Activated CD4-positive, alpha-beta T cell treated with anti-CD3 and anti-CD28 coated beads for 36 hours (primary cell): Measurements from ENCODE around the gene MTOR. TPM values are rescaled to one million over a fixed set of nuclear protein-coding genes. Genes with fewer than 3 reads are reported as not detected.

ENCODE experiments used
- ATAC-seq: fragments of 200-7000 bp; cut with Tn5 transposase; one replicate; pipeline ENCODE4 v1.10.0; 2021; ENCODE audit warnings: mild to moderate bottlenecking, moderate library complexity
- CTCF ChIA-PET: fragments of 350-600 bp; sonication (Branson Sonifier 250); formaldehyde crosslinking; loops from one replicate; lab custom pipeline; 2021; ENCODE audit warnings: antibody characterized with exemption; lab: Charles Lee
- POLR2A ChIA-PET: fragments of 350-600 bp; sonication (Branson Sonifier 250); formaldehyde crosslinking; loops from one replicate; lab custom pipeline; 2021; ENCODE audit warnings: antibody characterized with exemption, inconsistent platforms; lab: Charles Lee
- DNase-seq: peaks from one replicate; pipeline ENCODE4 v3.0.0-alpha.2; 2020
- H3K27ac Mint-ChIP-seq: one replicate; pipeline ENCODE4 v1.8.0; 2021; ENCODE audit warnings: mixed read lengths
- H3K27me3 Mint-ChIP-seq: one replicate; pipeline ENCODE4 v1.8.0; 2021; ENCODE audit warnings: mixed read lengths
- H3K36me3 Mint-ChIP-seq: one replicate; pipeline ENCODE4 v1.8.0; 2021; ENCODE audit warnings: low read depth, mixed read lengths
- H3K4me1 Mint-ChIP-seq: one replicate; pipeline ENCODE4 v1.8.0; 2021; ENCODE audit warnings: mixed read lengths
- H3K4me3 Mint-ChIP-seq: one replicate; pipeline ENCODE4 v1.8.0; 2021; ENCODE audit warnings: mild to moderate bottlenecking, moderate library complexity, mixed read lengths
- H3K9me3 Mint-ChIP-seq: one replicate; pipeline ENCODE4 v1.8.0; 2021; ENCODE audit warnings: low read depth, mixed read lengths
- intact Hi-C, 2 experiments: fragments of 100-400 bp; cut with DNase I in 1 of 2; cut with micrococcal nuclease in 1 of 2; formaldehyde crosslinking; loops; one replicate each; pipeline versions ENCODE4 v1.14.2 to v1.15.1; 2022 to 2024; cut with DNase I, micrococcal nuclease
- total RNA-seq, 2 experiments: library from RNA; stranded (reverse); gene quantifications; one replicate each; pipeline ENCODE4 v1.2.3, GENCODE V29; 2021

Gene MTOR
- total RNA-seq, 2 experiments from 2014 or later = 32.3 to 36.3 TPM

DNA sequence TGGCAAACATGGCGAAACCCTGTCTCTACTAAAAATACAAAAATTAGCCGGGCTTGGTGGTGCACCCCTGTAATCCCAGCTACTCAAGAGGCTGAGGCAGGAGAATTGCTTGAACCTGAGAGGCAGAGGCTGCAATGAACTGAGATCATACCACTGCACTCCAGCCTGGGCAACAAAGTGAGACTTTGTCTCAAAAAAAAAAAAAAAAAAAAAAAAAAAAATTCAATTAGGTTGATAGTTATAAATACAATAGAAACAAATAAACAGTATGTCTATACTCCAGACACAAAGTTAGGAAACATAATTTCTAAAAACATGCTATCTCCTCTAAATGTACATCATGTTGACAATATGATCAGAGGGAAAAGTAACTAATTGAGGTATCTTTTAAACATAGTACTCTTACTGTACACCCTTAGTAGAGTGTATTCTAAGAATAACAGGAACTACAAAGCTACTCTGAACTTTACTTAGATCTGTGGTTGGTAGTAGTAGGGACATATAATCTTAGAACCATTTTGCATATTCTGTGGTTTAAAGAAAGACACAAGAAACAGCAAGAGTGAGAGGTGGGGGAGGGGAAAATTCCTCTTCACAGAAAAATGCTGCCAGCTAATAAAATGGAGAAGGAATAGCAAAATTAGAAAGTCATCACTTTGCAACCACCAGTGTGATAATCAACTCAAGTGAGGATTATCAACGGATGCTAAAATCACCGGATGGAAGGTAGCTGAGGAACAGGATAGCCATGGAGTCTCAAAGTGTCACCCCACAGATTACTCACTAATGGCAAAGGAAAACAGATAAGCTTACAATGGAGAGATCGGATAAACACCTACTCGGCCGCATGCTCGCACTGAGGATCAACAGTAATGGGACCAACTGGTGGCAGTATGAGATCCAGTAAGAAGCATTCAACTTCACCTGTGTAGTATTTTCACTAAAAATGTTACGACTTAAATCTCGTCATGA, 35.0 kb downstream of the MTOR start:
- Mint-ChIP-seq H3K9me3 (no peaks in the 10 kb centered on the region), H3K4me3 (no peak overlapping the region), H3K27ac (peak overlapping the region; percentile 49), H3K36me3 (peaks cover 43% of the 10 kb centered on the region), H3K4me1 (peaks cover 11% of the 10 kb centered on the region), H3K27me3 (no peaks in the 10 kb centered on the region)
- ChIA-PET CTCF (interaction anchor here (0.6 to 4.5 kb wide), 8 partner anchors 9 to 419 kb away, joined by 3 to 18 read pairs (median 4); no protein-coding TSS in a partner anchor), POLR2A (no interaction called here)
- ATAC-seq = no peak
- intact Hi-C loops = no loop called here
- DNase-seq = no peak

GRCh38 chr1:11216074-11216473, 46.3 kb downstream of the MTOR start:
- no peaks in the 10 kb centered on the region for H3K4me1 Mint-ChIP-seq
- DNase-seq = no peak
- no peak for ATAC-seq
- H3K9me3 Mint-ChIP-seq = no peaks in the 10 kb centered on the region
- H3K27me3 Mint-ChIP-seq = no peaks in the 10 kb centered on the region
- intact Hi-C loops = no loop called here
- CTCF ChIA-PET = interaction anchor here (1.7 to 2.0 kb wide), 2 partner anchors 25 to 178 kb away, joined by 6 read pairs; no protein-coding TSS in a partner anchor
- peaks cover 47% of the 10 kb centered on the region for H3K36me3 Mint-ChIP-seq
- H3K27ac Mint-ChIP-seq = no peak overlapping the region
- H3K4me3 Mint-ChIP-seq = no peak overlapping the region
- POLR2A ChIA-PET = no interaction called here

DNA sequence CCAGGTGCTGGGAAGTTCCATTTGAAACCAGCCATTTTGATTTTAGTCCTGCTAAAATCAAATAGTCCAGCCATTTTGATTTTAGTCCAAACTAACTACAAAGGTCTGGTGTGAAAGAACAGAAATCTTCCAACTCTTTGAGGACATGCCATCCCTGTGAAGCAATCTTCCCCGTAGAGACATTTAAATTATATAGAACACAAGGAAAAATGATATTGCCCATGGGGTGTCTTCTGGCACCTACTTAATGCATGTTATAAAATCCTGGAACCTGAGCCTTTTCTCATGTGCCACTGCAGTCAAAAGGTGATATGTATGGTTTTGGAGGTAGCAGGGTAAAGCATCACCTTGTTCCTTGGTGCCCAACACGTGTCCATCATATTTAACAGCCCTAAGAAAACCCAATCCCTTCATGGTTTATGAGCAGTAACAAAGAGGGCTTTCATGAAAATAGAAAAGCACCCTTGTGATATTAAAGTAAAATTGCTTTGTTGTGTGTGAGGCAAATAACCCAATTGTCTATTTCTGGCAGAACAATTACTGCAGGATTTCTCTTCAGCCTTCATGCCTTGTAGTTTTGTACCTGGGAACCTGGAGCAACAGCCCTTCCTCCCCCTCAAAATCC, 46.9 kb downstream of the MTOR start:
- DNase-seq (no peak), ATAC-seq (no peak)
- no peak overlapping the region for H3K4me3 Mint-ChIP-seq
- intact Hi-C loops = no loop called here
- H3K27ac Mint-ChIP-seq = no peak overlapping the region
- H3K36me3 Mint-ChIP-seq = peaks cover 52% of the 10 kb centered on the region
- CTCF ChIA-PET = interaction anchor here (2.0 kb wide), 1 partner anchor 26 kb away, joined by 6 read pairs; no protein-coding TSS in a partner anchor
- H3K4me1 Mint-ChIP-seq = no peaks in the 10 kb centered on the region
- POLR2A ChIA-PET = no interaction called here
- H3K9me3 Mint-ChIP-seq = no peaks in the 10 kb centered on the region
- no peaks in the 10 kb centered on the region for H3K27me3 Mint-ChIP-seq

DNA sequence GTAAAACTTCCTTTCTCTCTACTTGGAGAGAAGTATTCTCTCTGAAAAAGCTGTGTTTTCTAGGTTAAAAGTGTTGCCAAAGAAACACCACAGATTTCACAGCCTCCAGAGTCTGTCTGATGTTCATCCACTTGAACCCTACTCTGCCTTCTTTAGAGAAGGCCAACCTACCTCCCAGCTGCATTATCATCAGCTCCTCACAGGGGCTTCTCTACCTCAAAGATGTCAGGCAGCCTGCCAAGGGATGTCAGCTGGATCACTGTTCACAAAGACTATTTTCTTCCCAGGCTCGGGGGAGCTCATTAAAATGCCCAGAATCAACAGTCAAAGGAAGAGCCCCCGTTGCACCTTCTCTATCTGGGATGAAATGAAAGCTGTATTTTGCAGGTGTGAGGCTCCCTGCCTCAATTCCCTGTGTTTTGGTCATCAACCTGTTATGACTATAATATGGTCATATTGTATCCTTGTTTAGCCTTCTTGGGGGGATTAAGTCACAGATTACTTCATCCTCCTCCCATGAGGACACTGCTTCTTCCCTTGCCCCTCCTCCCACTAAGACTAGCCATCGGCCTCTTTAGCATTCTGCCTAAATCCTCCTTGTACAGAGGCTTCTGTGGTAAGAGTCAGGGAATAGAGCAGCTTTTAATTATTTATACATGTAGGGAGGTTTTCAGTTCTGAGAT, 47.5 kb downstream of the MTOR start:
- CTCF ChIA-PET = interaction anchor here (0.7 kb wide), 1 partner anchor 325 kb away, joined by 3 read pairs; no protein-coding TSS in a partner anchor
- Mint-ChIP-seq H3K4me1 (no peaks in the 10 kb centered on the region), H3K4me3 (no peak overlapping the region), H3K27me3 (no peaks in the 10 kb centered on the region), H3K9me3 (no peaks in the 10 kb centered on the region), H3K36me3 (peaks cover 52% of the 10 kb centered on the region), H3K27ac (no peak overlapping the region)
- ATAC-seq (no peak), DNase-seq (no peak)
- intact Hi-C loops = no loop called here
- POLR2A ChIA-PET = no interaction called here

- ATAC-seq = no peak
- Mint-ChIP-seq H3K27ac (no peak overlapping the region), H3K4me1 (no peaks in the 10 kb centered on the region), H3K27me3 (no peaks in the 10 kb centered on the region), H3K4me3 (no peak overlapping the region), H3K9me3 (no peaks in the 10 kb centered on the region), H3K36me3 (peaks cover 44% of the 10 kb centered on the region)
- intact Hi-C loops = no loop called here
- ChIA-PET CTCF (interaction anchor here (1.1 to 2.3 kb wide), 4 partner anchors 14 to 30 kb away, joined by 3 to 9 read pairs (median 5); no protein-coding TSS in a partner anchor), POLR2A (interaction anchor here (0.7 kb wide), 1 partner anchor 66 kb away, joined by 5 read pairs; no protein-coding TSS in a partner anchor)
- no peak for DNase-seq
These were observed 50.3 kb downstream of the MTOR start for GRCh38 chr1:11211925-11212587.

DNA sequence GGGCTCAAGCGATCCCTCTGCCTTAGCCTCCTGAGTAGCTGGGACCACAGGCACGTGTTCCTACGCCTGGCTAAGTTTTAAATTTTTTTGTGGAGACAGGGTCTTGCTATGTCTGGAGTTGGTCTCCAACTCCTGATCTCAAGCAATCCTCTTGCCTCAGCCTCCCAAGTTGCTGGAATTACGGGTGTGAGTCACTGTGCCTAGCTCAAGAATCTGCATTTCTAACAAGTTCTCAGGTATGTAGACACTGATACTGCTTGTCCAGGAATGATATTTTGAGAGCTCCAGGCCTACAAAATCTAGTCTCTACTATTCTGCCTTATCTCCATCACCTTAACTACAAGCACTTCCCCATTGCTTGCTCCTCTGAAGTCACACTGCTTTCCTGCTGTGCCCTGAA, 50.9 kb downstream of the MTOR start:
- Mint-ChIP-seq H3K36me3 (peaks cover 41% of the 10 kb centered on the region), H3K9me3 (no peaks in the 10 kb centered on the region), H3K27ac (no peak overlapping the region), H3K4me3 (no peak overlapping the region), H3K4me1 (no peaks in the 10 kb centered on the region), H3K27me3 (no peaks in the 10 kb centered on the region)
- ATAC-seq = no peak
- CTCF ChIA-PET = interaction anchor here (1.2 to 2.3 kb wide), 3 partner anchors 15 to 31 kb away, joined by 4 to 9 read pairs (median 6); no protein-coding TSS in a partner anchor
- DNase-seq = no peak
- intact Hi-C loops = no loop called here
- POLR2A ChIA-PET = no interaction called here

DNA sequence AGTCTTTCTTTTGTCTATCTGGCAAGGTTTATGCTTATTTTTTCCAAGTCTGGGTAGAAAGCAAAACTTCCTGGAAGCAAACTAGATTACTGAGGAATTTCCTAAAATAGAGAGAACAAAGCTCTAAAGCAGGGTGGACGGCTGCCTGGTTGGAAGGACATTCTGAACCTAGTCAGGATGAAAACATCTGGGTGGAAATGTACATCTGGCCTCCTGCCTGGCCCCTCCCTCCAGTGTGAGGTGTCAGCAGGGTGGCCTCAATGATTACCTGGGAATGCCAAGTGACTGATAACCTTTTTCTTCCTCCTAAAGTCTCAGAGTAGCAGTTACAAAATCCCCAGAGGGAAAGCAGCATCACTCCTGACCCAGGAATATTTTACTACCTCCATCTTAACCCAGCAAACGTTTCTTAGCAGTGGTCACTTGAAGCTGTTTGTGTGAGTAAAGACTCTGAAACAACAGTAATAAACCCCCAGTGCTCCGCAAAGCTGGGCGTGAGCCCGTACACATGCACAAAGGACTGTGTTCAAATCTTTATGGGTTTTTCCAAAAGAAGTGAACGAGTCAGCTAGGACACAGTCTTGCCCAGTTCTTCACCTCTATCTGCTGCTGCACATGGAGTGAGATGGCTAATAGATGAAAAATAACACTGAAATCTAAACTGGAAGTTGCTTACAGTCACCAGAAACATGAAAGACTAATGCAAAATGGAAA, 54.3 kb downstream of the MTOR start:
- H3K4me1 Mint-ChIP-seq = no peaks in the 10 kb centered on the region
- no peaks in the 10 kb centered on the region for H3K27me3 Mint-ChIP-seq
- ChIA-PET POLR2A (interaction anchor here (0.7 kb wide), 1 partner anchor 130 kb away, joined by 4 read pairs; no protein-coding TSS in a partner anchor), CTCF (interaction anchor here (0.7 to 1.3 kb wide), 4 partner anchors 13 to 170 kb away, joined by 3 to 5 read pairs (median 3); no protein-coding TSS in a partner anchor)
- intact Hi-C loops = no loop called here
- H3K27ac Mint-ChIP-seq = no peak overlapping the region
- DNase-seq (no peak), ATAC-seq (no peak)
- no peaks in the 10 kb centered on the region for H3K9me3 Mint-ChIP-seq
- no peak overlapping the region for H3K4me3 Mint-ChIP-seq
- peaks cover 39% of the 10 kb centered on the region for H3K36me3 Mint-ChIP-seq

DNA sequence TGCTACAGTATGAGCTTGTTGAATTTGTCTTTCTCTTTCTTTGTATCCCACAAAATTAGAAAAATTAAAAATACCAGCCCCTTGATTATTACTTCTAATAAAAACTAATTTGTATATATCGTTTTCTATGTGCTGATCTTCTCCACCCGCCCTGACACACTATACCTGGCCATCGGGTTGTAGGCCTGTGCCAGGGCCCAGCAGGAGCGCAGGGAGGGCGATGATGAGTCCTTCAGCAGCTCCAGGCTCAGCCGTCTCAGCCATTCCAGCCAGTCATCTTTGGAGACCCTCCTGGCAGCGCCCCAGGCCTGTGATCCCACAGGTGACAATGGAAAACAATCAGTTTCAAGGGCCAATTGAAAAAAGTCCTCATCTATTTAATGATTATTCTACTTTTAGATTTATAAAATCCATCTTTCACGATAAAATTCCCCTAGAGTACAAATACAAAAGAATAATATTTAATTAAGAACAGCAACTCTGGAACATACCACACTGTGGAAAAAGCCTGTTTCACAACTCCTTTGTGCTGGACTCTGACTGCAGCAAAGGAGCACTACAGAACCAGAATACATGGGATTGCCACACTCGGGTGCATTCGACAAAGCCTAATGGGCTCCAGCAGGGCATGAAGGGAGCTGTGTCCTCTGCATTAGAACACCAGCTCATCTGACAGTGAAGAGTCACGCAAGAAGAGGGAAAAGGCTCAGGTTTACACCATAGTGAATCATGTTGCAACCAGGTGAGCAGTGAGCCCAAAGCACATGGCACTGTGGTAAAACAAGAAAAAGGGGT, 57.8 kb downstream of the MTOR start:
- no peaks in the 10 kb centered on the region for H3K4me1 Mint-ChIP-seq
- no peak overlapping the region for H3K4me3 Mint-ChIP-seq
- no peaks in the 10 kb centered on the region for H3K9me3 Mint-ChIP-seq
- no peak for DNase-seq
- no peaks in the 10 kb centered on the region for H3K27me3 Mint-ChIP-seq
- ATAC-seq = no peak
- POLR2A ChIA-PET = interaction anchor here (0.6 kb wide), 1 partner anchor 389 kb away, joined by 4 read pairs; no protein-coding TSS in a partner anchor
- peaks cover 28% of the 10 kb centered on the region for H3K36me3 Mint-ChIP-seq
- intact Hi-C loops = no loop called here
- CTCF ChIA-PET = interaction anchor here (0.7 kb wide), 1 partner anchor 167 kb away, joined by 3 read pairs; no protein-coding TSS in a partner anchor
- H3K27ac Mint-ChIP-seq = no peak overlapping the region

DNA sequence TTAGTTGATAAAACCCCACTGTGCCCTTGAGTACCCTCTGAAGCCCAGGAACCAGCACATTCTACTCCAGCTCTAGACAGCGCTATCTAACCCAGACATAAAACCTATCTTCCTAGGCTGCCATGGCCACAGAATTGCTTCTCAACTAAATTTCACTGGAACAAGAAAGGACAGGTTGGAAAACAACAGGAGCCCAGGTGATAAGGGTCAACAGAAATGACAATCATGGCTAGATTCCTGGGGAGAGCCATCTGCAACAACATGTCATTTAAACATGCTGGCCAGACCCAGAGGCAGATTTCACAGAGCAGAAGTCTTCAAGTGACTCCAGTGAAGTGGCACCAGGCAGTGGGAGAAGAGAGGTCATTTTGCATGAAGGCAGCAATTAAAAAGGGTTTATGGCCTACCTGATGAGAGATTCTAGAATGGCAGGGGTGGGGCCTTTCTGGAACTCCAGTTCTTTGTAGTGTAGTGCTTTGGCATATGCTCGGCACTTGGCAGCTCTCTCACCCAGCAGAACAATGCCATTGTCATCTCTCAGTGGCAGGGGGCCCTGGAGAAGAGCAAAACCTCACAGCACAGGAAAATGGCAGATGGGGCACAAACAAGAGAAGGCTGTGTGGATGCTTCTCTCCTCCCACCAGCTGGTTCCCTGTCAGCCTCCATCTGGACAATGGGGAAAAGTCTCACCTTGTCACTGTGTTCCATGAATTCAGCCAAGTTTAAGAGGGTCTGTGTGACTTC, 63.3 kb downstream of the MTOR start:
- intact Hi-C loops = no loop called here
- Mint-ChIP-seq H3K36me3 (peaks cover 37% of the 10 kb centered on the region), H3K9me3 (no peaks in the 10 kb centered on the region), H3K4me3 (no peak overlapping the region), H3K4me1 (no peaks in the 10 kb centered on the region), H3K27ac (no peak overlapping the region), H3K27me3 (no peaks in the 10 kb centered on the region)
- no peak for DNase-seq
- ChIA-PET POLR2A (no interaction called here), CTCF (no interaction called here)
- ATAC-seq = no peak
